Measurements from ENCODE around the gene UCK1.
A peak's percentile ranks its signal among the peaks of the same experiment; 100 is the strongest.

Gene UCK1

GRCh38 chr9:131545003-131545785 lies 14.1 kb upstream of the UCK1 start, which contains the start of gene PRRT1B:
Gene PRRT1B (plus strand): TSS chr9:131545523. CDS start chr9:131545616, 93 bp downstream.
- Mint-ChIP-seq H3K4me3 (no peak within 1 kb of the TSS), H3K27me3 (peaks cover 33% of the 10 kb centered on the region), H3K4me1 (peaks cover 11% of the 10 kb centered on the region), H3K27ac (no peak within 1 kb of the TSS), H3K36me3 (peaks cover 27% of the 10 kb centered on the region), H3K9me3 (peaks cover 23% of the 10 kb centered on the region)
- no peak for DNase-seq (ENCODE audit: low spot score in 2 of 2)
- ATAC-seq (ENCODE audit: low read depth): no peak

GRCh38 chr9:131543141-131543540 lies 12.1 kb upstream of the UCK1 start:
- DNase-seq (ENCODE audit: low spot score in 2 of 2): no peak
- Mint-ChIP-seq H3K4me3 (no peak overlapping the region), H3K36me3 (peaks cover 13% of the 10 kb centered on the region), H3K27ac (no peak overlapping the region), H3K9me3 (peaks cover 12% of the 10 kb centered on the region), H3K27me3 (peaks cover 15% of the 10 kb centered on the region), H3K4me1 (peaks cover 12% of the 10 kb centered on the region)
- ATAC-seq (ENCODE audit: low read depth): no peak

- Mint-ChIP-seq H3K9me3 (peaks cover 6% of the 10 kb centered on the region), H3K36me3 (peaks cover 7% of the 10 kb centered on the region), H3K4me1 (peaks cover 8% of the 10 kb centered on the region), H3K4me3 (no peak overlapping the region), H3K27ac (no peak overlapping the region), H3K27me3 (peaks cover 2% of the 10 kb centered on the region)
- ATAC-seq (ENCODE audit: low read depth) (no peak), DNase-seq (ENCODE audit: low spot score in 2 of 2) (no peak)
These were observed 8.3 kb upstream of the UCK1 start for GRCh38 chr9:131539223-131539923.

- ATAC-seq (ENCODE audit: low read depth): no peak
- peaks cover 3% of the 10 kb centered on the region for H3K9me3 Mint-ChIP-seq
- no peak for DNase-seq (ENCODE audit: low spot score in 2 of 2)
- no peak overlapping the region for H3K4me3 Mint-ChIP-seq
- peaks cover 9% of the 10 kb centered on the region for H3K4me1 Mint-ChIP-seq
- peaks cover 2% of the 10 kb centered on the region for H3K27me3 Mint-ChIP-seq
- peaks cover 4% of the 10 kb centered on the region for H3K36me3 Mint-ChIP-seq
- no peak overlapping the region for H3K27ac Mint-ChIP-seq
These were observed 6.9 kb upstream of the UCK1 start for GRCh38 chr9:131537946-131538345.

- H3K4me1 Mint-ChIP-seq: peaks cover 13% of the 10 kb centered on the region
- H3K27me3 Mint-ChIP-seq: no peaks in the 10 kb centered on the region
- ATAC-seq (ENCODE audit: low read depth) (peak; percentile 14), DNase-seq (ENCODE audit: low spot score in 2 of 2) (no peak)
- H3K9me3 Mint-ChIP-seq: no peaks in the 10 kb centered on the region
- no peak overlapping the region for H3K4me3 Mint-ChIP-seq
- no peaks in the 10 kb centered on the region for H3K36me3 Mint-ChIP-seq
- H3K27ac Mint-ChIP-seq: no peak overlapping the region
These were observed 3.7 kb upstream of the UCK1 start for GRCh38 chr9:131534721-131535237.

GRCh38 chr9:131530546-131530919 lies 530 bp downstream of the UCK1 start:
- no peaks in the 10 kb centered on the region for H3K9me3 Mint-ChIP-seq
- peaks cover 9% of the 10 kb centered on the region for H3K36me3 Mint-ChIP-seq
- peak; percentile 14 for ATAC-seq (ENCODE audit: low read depth)
- peak overlapping the region; percentile 77 for H3K4me3 Mint-ChIP-seq
- H3K4me1 Mint-ChIP-seq: peaks cover 12% of the 10 kb centered on the region
- no peaks in the 10 kb centered on the region for H3K27me3 Mint-ChIP-seq
- H3K27ac Mint-ChIP-seq: no peak overlapping the region
- peak in 1 of 2 donors; percentile 36 for DNase-seq (ENCODE audit: low spot score in 2 of 2)

- Mint-ChIP-seq H3K36me3 (peaks cover 9% of the 10 kb centered on the region), H3K27ac (no peak overlapping the region), H3K4me3 (peak overlapping the region; percentile 78), H3K27me3 (no peaks in the 10 kb centered on the region), H3K4me1 (peaks cover 11% of the 10 kb centered on the region), H3K9me3 (no peaks in the 10 kb centered on the region)
- ATAC-seq (ENCODE audit: low read depth) (no peak), DNase-seq (ENCODE audit: low spot score in 2 of 2) (no peak)
These were observed 1.2 kb downstream of the UCK1 start for GRCh38 chr9:131529597-131530545.

GRCh38 chr9:131528886-131529505 lies 2.1 kb downstream of the UCK1 start:
- Mint-ChIP-seq H3K27ac (no peak overlapping the region), H3K4me3 (no peak overlapping the region), H3K36me3 (peaks cover 10% of the 10 kb centered on the region), H3K27me3 (no peaks in the 10 kb centered on the region), H3K4me1 (peaks cover 5% of the 10 kb centered on the region), H3K9me3 (no peaks in the 10 kb centered on the region)
- no peak for DNase-seq (ENCODE audit: low spot score in 2 of 2)
- no peak for ATAC-seq (ENCODE audit: low read depth)

- ATAC-seq (ENCODE audit: low read depth) (no peak), DNase-seq (ENCODE audit: low spot score in 2 of 2) (no peak)
- Mint-ChIP-seq H3K27ac (no peak overlapping the region), H3K36me3 (peaks cover 10% of the 10 kb centered on the region), H3K4me3 (peak overlapping the region; percentile 37), H3K9me3 (no peaks in the 10 kb centered on the region), H3K4me1 (peaks cover 5% of the 10 kb centered on the region), H3K27me3 (no peaks in the 10 kb centered on the region)
These were observed 2.9 kb downstream of the UCK1 start for GRCh38 chr9:131528186-131528585.

- Mint-ChIP-seq H3K4me1 (peaks cover 5% of the 10 kb centered on the region), H3K36me3 (peaks cover 10% of the 10 kb centered on the region), H3K4me3 (no peak overlapping the region), H3K27me3 (no peaks in the 10 kb centered on the region), H3K9me3 (no peaks in the 10 kb centered on the region), H3K27ac (no peak overlapping the region)
- ATAC-seq (ENCODE audit: low read depth): no peak
- no peak for DNase-seq (ENCODE audit: low spot score in 2 of 2)
These were observed 5.2 kb downstream of the UCK1 start for GRCh38 chr9:131525643-131526565.

- no peak overlapping the region for H3K27ac Mint-ChIP-seq
- H3K4me3 Mint-ChIP-seq: no peak overlapping the region
- DNase-seq (ENCODE audit: low spot score in 2 of 2) (no peak), ATAC-seq (ENCODE audit: low read depth) (no peak)
- H3K9me3 Mint-ChIP-seq: no peaks in the 10 kb centered on the region
- H3K27me3 Mint-ChIP-seq: no peaks in the 10 kb centered on the region
- H3K36me3 Mint-ChIP-seq: peaks cover 10% of the 10 kb centered on the region
- H3K4me1 Mint-ChIP-seq: peaks cover under 1% of the 10 kb centered on the region
These were observed 6.3 kb downstream of the UCK1 start for GRCh38 chr9:131524665-131525315.

All from memory B cell (primary cell).